Stimulated activated CD8-positive, alpha-beta memory T cell treated with anti-CD3 and anti-CD28 coated beads, Interleukin-15, amount 100 ng/mL, for 48 hours (primary cell): ENCODE results near the gene PGLYRP4.

Source experiments
- DNase-seq, 2 donors: peaks; one replicate each; pipeline ENCODE4 v3.0.0-alpha.2; 2020; ENCODE audit warnings: low read depth in 2 of 2

Gene PGLYRP4

GRCh38 chr1:153348511-153349362 lies at the start of gene PGLYRP4:
Gene PGLYRP4, minus strand, starts transcription at chr1:153348841. Its CDS starts 909 bp downstream, at chr1:153347932.
- DNase-seq: no peak

GRCh38 chr1:153397924-153398651 lies 49.4 kb upstream of the PGLYRP4 start:
- no peak for DNase-seq

GRCh38 chr1:153397051-153397923 lies 48.6 kb upstream of the PGLYRP4 start:
- no peak for DNase-seq

- no peak for DNase-seq
Observed at GRCh38 chr1:153396461-153396860, 47.8 kb upstream of the PGLYRP4 start.

GRCh38 chr1:153395776-153396175 lies 47.1 kb upstream of the PGLYRP4 start:
- DNase-seq: no peak

- no peak for DNase-seq
Observed at GRCh38 chr1:153395136-153395685, 46.6 kb upstream of the PGLYRP4 start.

- no peak for DNase-seq
Observed at GRCh38 chr1:153394391-153394790, 45.8 kb upstream of the PGLYRP4 start.

- no peak for DNase-seq
Observed at GRCh38 chr1:153393926-153394325, 45.3 kb upstream of the PGLYRP4 start.

GRCh38 chr1:153392822-153393221 lies 44.2 kb upstream of the PGLYRP4 start:
- no peak for DNase-seq

GRCh38 chr1:153392258-153392657 lies 43.6 kb upstream of the PGLYRP4 start:
- DNase-seq: no peak

GRCh38 chr1:153390938-153391710 lies 42.5 kb upstream of the PGLYRP4 start, which contains the start of gene S100A8:
Gene S100A8, minus strand, starts transcription at chr1:153391073. Its CDS starts 538 bp downstream, at chr1:153390535.
- no peak for DNase-seq

GRCh38 chr1:153389973-153390879 lies 41.6 kb upstream of the PGLYRP4 start:
- no peak for DNase-seq

- no peak for DNase-seq
Observed at GRCh38 chr1:153389401-153389800, 40.8 kb upstream of the PGLYRP4 start.

GRCh38 chr1:153387785-153388184 lies 39.1 kb upstream of the PGLYRP4 start:
- no peak for DNase-seq

GRCh38 chr1:153387001-153387400 lies 38.4 kb upstream of the PGLYRP4 start:
- DNase-seq: no peak

GRCh38 chr1:153386500-153386901 lies 37.9 kb upstream of the PGLYRP4 start:
- DNase-seq: no peak

GRCh38 chr1:153384958-153385580 lies 36.4 kb upstream of the PGLYRP4 start:
- no peak for DNase-seq

- DNase-seq: no peak
Observed at GRCh38 chr1:153380711-153381110, 32.1 kb upstream of the PGLYRP4 start.

- DNase-seq: no peak
Observed at GRCh38 chr1:153379591-153379990, 30.9 kb upstream of the PGLYRP4 start.
